Stimulated activated CD8-positive, alpha-beta memory T cell treated with anti-CD3 and anti-CD28 coated beads, Interleukin-4, amount 100 ng/mL, for 48 hours (primary cell): ENCODE data around the gene RBBP8.
"Not testable (repeated sequence)": the region's sequence is repeated elsewhere in the genome, so short reads cannot be mapped to it uniquely, and the experiment has no call there.

Experiments used
- DNase-seq: peaks from one replicate; pipeline ENCODE4 v3.0.0-alpha.2; 2020

The RBBP8 gene

GRCh38 chr18:22946217-22946616 is 13.1 kb downstream of the RBBP8 start:
- no peak for DNase-seq

DNA sequence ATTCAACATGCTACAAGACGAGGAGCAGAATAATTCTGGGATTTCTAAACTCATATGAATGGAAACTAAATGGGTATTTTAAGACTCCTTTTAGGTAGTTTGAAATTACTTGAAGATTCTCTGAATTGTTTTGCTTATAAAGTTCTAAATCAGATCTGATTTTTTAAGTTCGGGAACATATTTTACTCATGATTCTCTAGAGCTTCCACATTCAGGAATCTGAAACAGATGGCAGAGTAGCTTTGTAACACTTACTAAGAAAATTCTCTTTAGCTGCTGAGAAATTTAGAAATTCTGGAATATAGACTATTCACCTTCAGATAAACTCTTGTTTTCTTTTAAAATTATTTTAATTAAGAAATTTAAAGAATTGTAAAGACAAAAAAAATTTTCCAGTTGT is 13.7 kb downstream of the RBBP8 start:
- DNase-seq: no peak

GRCh38 chr18:22951823-22952222 is 18.7 kb downstream of the RBBP8 start:
- no peak for DNase-seq

- no peak for DNase-seq
Observed at GRCh38 chr18:22952525-22952924, 19.4 kb downstream of the RBBP8 start.

GRCh38 chr18:22953982-22954381 is 20.9 kb downstream of the RBBP8 start:
- not testable (repeated sequence) for DNase-seq

DNA sequence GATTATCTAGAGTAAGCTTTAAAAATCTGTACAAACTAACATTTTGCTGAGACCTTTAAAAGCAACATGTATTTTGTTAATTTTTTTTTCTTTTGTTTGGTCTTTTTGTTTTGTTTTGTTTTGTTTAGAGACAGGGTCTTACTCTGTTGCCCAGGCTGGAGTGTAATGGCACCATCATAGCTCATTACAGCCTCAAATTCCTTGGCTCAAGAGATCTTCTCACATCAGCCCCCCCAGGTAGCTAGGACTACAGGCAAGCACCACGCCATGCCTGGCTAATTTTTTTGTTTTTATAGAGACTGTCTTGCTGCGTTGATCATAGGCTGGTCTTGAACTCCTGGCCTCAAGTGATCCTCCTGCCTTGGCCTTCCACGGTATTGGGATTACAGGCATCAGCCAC is 23.1 kb downstream of the RBBP8 start:
- DNase-seq: no peak

- DNase-seq: no peak
Observed at GRCh38 chr18:22961156-22961555, 28.0 kb downstream of the RBBP8 start.

GRCh38 chr18:22962004-22962403 is 28.9 kb downstream of the RBBP8 start:
- no peak for DNase-seq

- no peak for DNase-seq
Observed at GRCh38 chr18:22964116-22964515, 31.0 kb downstream of the RBBP8 start.

DNA sequence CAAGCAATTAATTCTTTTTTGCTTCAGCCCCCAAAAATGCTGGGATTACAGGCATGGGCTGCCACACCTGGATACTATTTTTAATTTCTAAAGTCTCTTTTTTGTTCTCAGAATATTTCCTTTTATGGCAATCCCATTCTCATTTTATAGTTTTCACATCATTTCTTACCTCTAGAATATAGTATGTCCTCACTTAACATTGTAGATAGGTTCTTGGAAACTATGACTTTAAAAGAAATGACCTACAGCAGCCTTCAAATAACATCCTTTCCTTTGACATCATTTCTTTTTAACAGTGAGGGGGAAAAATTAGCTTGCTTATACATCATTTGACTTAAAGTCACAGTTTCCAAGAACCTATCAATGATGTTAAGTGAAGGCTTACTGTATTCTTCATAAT is 31.6 kb downstream of the RBBP8 start:
- no peak for DNase-seq

- DNase-seq: no peak
Observed at GRCh38 chr18:22971038-22971437, 37.9 kb downstream of the RBBP8 start.

DNA sequence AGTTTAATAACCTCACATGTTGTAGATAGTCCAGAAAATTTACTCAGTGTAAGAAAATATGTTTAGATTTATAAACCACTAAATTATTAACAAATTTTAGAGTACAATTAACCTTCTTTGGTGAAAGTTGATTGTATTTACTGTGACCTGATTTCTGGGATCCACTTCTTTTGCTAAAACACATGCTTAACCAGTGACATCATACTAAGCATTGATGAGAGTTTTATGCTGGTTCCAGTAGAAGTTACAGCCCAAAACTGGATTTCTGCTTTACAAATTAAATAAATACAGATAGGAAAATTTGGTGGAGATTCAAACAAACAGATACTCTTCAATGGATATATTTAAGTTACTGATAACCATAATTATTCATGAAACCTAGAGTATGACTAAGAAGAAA is 40.9 kb downstream of the RBBP8 start:
- DNase-seq: no peak

GRCh38 chr18:22974707-22975106 is 41.6 kb downstream of the RBBP8 start:
- no peak for DNase-seq

GRCh38 chr18:22975508-22975907 is 42.4 kb downstream of the RBBP8 start:
- DNase-seq: no peak

GRCh38 chr18:22977847-22978701 is 44.9 kb downstream of the RBBP8 start:
- DNase-seq: no peak

DNA sequence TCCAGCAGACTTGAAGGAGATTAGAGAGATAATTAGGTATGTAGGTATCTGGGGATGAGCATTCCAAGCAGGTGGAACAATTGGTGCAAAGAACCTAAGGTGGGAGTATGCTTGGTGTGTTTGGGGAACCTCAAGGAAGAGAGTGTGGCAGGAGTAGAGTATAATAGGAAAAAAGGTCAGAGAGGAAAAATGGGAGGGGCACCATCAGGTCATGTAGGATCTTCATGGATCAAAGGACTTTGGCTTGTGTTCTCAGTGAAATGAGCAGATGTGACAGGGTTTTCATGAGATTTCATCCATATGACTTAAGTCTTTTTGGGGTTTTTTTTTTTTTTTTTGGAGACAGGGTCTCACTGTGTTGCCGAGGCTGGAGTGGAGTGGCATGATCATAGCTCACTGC is 47.3 kb downstream of the RBBP8 start:
- DNase-seq: no peak

GRCh38 chr18:22981274-22982133 is 48.4 kb downstream of the RBBP8 start:
- DNase-seq: no peak

DNA sequence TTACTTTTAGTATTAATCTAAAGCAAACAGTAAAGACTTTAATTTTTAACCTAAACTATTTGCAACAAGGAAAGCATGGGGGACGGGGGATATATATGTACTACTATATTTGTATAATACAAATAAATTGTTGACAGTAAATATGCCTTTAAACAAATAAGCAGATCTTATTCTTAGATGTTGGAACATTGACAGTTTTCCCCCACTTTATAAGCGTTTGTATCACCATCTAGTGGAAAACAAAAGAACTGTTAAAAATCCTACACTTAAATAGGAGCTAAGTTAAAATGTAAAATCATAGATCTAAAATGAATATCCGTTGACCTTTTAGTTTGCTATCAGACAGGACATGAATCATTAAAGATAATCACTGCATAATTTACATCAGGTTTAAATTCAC is 50.0 kb downstream of the RBBP8 start:
- DNase-seq: no peak

- no peak for DNase-seq
Observed at GRCh38 chr18:22985250-22985649, 52.1 kb downstream of the RBBP8 start.

DNA sequence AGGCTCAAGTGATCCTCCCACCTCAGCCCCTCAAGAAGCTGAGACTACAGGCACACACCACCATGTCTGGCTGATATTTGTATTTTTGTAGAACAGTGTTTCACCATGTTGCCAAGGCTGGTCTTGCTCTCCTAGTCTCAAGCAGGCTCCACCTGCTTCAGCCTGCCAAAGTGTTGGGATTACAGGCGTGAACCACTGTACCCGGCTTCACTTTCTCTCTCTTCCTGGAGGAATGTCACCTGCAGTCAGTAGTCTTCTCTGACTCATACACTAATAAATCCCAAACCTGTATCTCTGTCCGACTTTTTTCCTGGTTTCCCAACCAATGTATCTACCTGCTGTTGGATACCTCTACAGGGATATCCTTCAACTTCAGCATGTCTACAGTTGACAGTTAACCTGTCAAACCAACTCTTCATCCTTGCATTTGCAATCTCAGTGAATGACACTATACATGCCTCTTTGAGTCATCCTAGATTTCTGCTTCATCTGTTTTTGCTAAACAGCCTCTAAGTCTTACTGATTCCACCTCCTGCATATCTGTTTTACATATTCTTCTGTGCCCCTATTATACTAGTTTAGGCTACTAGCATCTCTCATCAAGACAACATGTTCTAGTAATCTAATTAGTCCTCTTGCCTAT is 54.5 kb downstream of the RBBP8 start:
- DNase-seq: no peak

DNA sequence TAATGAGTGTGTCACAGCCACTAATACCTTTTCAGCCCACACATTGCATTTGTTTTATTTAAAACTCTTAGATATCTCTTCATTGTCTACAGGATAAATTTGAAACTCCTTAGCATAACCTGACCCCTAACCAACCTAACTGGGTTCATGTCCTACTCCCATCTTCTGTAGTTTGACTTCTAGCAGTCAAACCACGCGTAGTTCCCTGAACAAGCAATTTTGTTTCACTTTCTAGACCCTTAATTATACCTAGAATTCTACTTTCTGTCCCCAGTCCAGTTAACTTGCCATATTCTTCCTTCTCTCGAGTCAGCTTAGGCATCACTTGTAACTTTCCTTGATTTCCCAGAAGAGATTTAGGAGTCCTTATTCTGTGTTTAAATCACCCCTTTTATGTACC is 55.1 kb downstream of the RBBP8 start:
- DNase-seq: no peak

GRCh38 chr18:22998344-22998743 is 65.2 kb downstream of the RBBP8 start:
- no peak for DNase-seq

GRCh38 chr18:22999212-22999611 is 66.1 kb downstream of the RBBP8 start:
- no peak for DNase-seq

DNA sequence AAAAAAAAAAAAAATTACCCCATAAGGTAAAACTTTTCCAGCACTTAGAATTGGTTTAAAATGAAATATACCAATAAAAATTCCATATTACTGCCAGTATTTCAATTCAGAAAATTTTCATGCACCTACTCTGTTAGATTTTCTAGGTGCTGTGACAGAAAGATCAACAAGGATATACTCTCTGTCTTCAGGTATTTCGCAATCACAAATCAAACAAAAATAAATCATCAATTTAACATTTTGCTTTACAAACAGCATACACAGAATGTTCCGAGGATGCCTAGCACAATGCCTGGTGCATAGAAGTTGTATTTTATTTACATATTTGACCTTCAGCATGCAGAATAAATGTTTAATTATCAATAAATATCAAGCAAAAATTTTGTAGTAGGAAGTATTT is 66.5 kb downstream of the RBBP8 start:
- no peak for DNase-seq
